WI38 (cell line): ENCODE results near the gene SLC6A11.

Source experiments
- H3K4me3 ChIP-seq: 2 replicates; pipeline ENCODE4 v1.5.1; 2011; ENCODE audit warnings: low read depth, mild to moderate bottlenecking, control low read depth, low read length
- CTCF ChIP-seq: IDR thresholded peaks from 2 replicates; pipeline ENCODE4 v1.5.1; 2012; ENCODE audit warnings: low read depth, mild to moderate bottlenecking, control low read depth, low read length

Gene SLC6A11

GRCh38 chr3:10823516-10823818, 7.4 kb downstream of the SLC6A11 start:
- TF ChIP-seq CTCF: no peak
- no peak overlapping the region for H3K4me3 ChIP-seq

- no peak overlapping the region for H3K4me3 ChIP-seq
- no peak for TF ChIP-seq CTCF
Observed at GRCh38 chr3:10824468-10824867, 8.4 kb downstream of the SLC6A11 start.

- no peak for TF ChIP-seq CTCF
- H3K4me3 ChIP-seq: no peak overlapping the region
Observed at GRCh38 chr3:10833855-10834414, 17.9 kb downstream of the SLC6A11 start.

- H3K4me3 ChIP-seq: no peak overlapping the region
- TF ChIP-seq CTCF: no peak
Observed at GRCh38 chr3:10834951-10835350, 18.9 kb downstream of the SLC6A11 start.

GRCh38 chr3:10835406-10835805, 19.4 kb downstream of the SLC6A11 start:
- H3K4me3 ChIP-seq: no peak overlapping the region
- no peak for TF ChIP-seq CTCF

- no peak overlapping the region for H3K4me3 ChIP-seq
- TF ChIP-seq CTCF: no peak
Observed at GRCh38 chr3:10836676-10837075, 20.6 kb downstream of the SLC6A11 start.

GRCh38 chr3:10837849-10838248, 21.8 kb downstream of the SLC6A11 start:
- TF ChIP-seq CTCF: no peak
- H3K4me3 ChIP-seq: no peak overlapping the region
